IMR-90 (cell line): ENCODE data around the gene COL18A1.

Experiments
- CTCF ChIP-seq: conservative IDR thresholded peaks from 2 replicates; pipeline ENCODE4 v1.5.1; 2012; ENCODE audit warnings: mild to moderate bottlenecking, low read depth, low read length, improper control_type of control experiment
- MAFK ChIP-seq: IDR thresholded peaks from 2 replicates; pipeline ENCODE4 v1.6.1; 2012; ENCODE audit warnings: low read depth, low read length, improper control_type of control experiment
- POLR2A ChIP-seq: IDR thresholded peaks from 2 replicates; pipeline ENCODE4 v1.6.1; 2012; ENCODE audit warnings: mild to moderate bottlenecking, low read depth, low read length

- TF ChIP-seq MAFK (no peak), POLR2A (no peak), CTCF (no peak)
Observed at GRCh38 chr21:45421846-45422775, 17.1 kb downstream of the COL18A1 start.
